KMS-11 (cell line): ENCODE results near the gene SMARCB1.
A peak's percentile ranks its signal among the peaks of the same experiment; 100 is the strongest.

Experiments
- H2AFZ ChIP-seq: fragments of 200-600 bp; sonication (generic); 2 replicates; pipeline ENCODE4 v1.6.1; 2016; ENCODE audit warnings: antibody characterized with exemption, mixed run types, low read depth
- H3K27ac ChIP-seq: fragments of 200-600 bp; sonication (generic); 2 replicates; pipeline ENCODE4 v1.6.1; 2016; ENCODE audit warnings: mild to moderate bottlenecking, mixed run types
- H3K27me3 ChIP-seq: fragments of 200-600 bp; sonication (generic); 2 replicates; pipeline ENCODE4 v1.6.1; 2017; ENCODE audit warnings: mild to moderate bottlenecking, low read depth, mixed run types, moderate library complexity; ENCODE audit not compliant: insufficient read depth
- H3K36me3 ChIP-seq: fragments of 200-600 bp; sonication (generic); 2 replicates; pipeline ENCODE4 v1.6.1; 2017; ENCODE audit warnings: mild to moderate bottlenecking, mixed run types; ENCODE audit not compliant: insufficient read depth
- H3K4me1 ChIP-seq: fragments of 200-600 bp; sonication (generic); 2 replicates; pipeline ENCODE4 v1.6.1; 2016; ENCODE audit warnings: mild to moderate bottlenecking, low read depth, mixed run types; ENCODE audit not compliant: poor library complexity, severe bottlenecking
- H3K4me2 ChIP-seq: fragments of 200-600 bp; sonication (generic); 2 replicates; pipeline ENCODE4 v1.7.0; 2016; ENCODE audit warnings: mild to moderate bottlenecking, mixed run types
- H3K4me3 ChIP-seq: fragments of 200-600 bp; sonication (generic); IDR thresholded peaks from 2 replicates; pipeline ENCODE4 v1.6.1; 2017; ENCODE audit warnings: low read depth, low read length, mixed read lengths; ENCODE audit not compliant: insufficient read depth
- H3K79me2 ChIP-seq: fragments of 200-600 bp; sonication (generic); 2 replicates; pipeline ENCODE4 v1.6.1; 2016; ENCODE audit warnings: low read depth, mixed run types; ENCODE audit not compliant: insufficient read depth
- H3K9ac ChIP-seq: fragments of 200-600 bp; sonication (generic); 2 replicates; pipeline ENCODE4 v1.6.1; 2016; ENCODE audit warnings: mild to moderate bottlenecking, mixed run types
- H4K20me1 ChIP-seq: fragments of 200-600 bp; sonication (generic); 2 replicates; pipeline ENCODE4 v1.6.1; 2016; ENCODE audit warnings: mild to moderate bottlenecking, mixed run types; ENCODE audit not compliant: insufficient read depth
- TF ChIP-seq, protein P1 (sequence below): fragments of 200-600 bp; sonication (generic); conservative IDR thresholded peaks from 2 replicates; pipeline ENCODE4 v1.6.1; 2017; ENCODE audit warnings: low read depth, mild to moderate bottlenecking, antibody characterized with exemption, low read length, moderate library complexity, mixed read lengths

The SMARCB1 gene

DNA sequence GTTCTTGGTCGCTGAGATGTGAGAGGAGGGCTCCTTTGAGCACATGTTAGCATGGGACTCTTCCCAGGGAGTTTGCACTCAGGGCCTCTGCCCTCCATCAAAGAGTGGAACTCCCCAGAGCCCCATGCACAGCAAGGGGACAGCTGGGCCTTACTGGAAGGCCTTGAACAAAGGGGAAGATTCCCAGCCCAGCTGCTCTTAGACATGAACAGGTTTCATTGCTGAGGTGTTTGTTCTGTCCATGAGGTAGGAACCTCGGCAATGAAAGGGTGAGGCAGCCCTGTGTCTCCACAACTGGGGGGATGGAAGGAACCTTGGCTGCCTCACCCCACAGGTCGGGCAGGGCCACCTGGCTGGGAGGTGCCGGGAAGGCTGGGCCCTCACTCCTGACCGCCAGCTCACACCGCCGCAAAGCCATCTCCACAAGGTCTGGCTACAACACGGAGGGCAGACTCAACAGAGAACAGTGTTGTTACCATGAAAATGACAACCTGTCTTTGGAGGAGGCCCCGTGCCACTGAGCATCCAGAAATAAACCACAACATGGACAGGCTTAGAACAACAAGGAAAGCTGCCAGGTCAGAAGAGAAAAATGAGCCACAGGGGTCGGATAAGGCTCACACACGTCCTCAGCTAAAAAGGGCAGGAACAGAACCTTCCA, 48.8 kb downstream of the SMARCB1 start:
- Histone ChIP-seq H3K9ac (peak overlapping the region; percentile 85; the same call in 1 of the 2 replicates), H3K79me2 (peaks cover 29% of the 10 kb centered on the region)

DNA sequence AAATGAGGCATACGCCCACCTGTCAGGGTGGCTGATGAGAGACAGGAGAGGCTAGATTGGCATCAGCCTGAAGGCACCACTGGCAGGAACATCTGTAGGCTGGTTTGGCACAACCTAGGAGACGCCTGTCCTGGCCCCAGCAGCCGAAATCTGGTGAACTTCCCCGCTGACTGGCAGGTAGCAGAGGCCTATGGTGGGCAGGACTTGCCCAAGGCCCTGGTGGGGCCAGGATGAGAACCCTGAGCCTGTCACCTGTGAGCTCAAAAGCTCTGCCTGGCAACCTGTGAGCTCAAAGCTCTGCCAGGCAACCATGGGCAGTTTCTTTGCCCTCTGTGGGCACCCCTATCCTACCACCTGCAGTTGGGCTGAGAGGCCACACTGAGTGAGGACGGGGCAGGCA, 49.5 kb downstream of the SMARCB1 start:
- no peaks in the 10 kb centered on the region for H3K36me3 ChIP-seq
- H3K9ac ChIP-seq = peak overlapping the region; percentile 85; the same call in 1 of the 2 replicates
- H3K4me1 ChIP-seq = peaks cover 41% of the 10 kb centered on the region
- H3K4me3 ChIP-seq = no peak overlapping the region
- H4K20me1 ChIP-seq = no peaks in the 10 kb centered on the region
- no peaks in the 10 kb centered on the region for H3K27me3 ChIP-seq
- TF ChIP-seq, protein P1, sequence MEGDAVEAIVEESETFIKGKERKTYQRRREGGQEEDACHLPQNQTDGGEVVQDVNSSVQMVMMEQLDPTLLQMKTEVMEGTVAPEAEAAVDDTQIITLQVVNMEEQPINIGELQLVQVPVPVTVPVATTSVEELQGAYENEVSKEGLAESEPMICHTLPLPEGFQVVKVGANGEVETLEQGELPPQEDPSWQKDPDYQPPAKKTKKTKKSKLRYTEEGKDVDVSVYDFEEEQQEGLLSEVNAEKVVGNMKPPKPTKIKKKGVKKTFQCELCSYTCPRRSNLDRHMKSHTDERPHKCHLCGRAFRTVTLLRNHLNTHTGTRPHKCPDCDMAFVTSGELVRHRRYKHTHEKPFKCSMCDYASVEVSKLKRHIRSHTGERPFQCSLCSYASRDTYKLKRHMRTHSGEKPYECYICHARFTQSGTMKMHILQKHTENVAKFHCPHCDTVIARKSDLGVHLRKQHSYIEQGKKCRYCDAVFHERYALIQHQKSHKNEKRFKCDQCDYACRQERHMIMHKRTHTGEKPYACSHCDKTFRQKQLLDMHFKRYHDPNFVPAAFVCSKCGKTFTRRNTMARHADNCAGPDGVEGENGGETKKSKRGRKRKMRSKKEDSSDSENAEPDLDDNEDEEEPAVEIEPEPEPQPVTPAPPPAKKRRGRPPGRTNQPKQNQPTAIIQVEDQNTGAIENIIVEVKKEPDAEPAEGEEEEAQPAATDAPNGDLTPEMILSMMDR = no peak
- H3K79me2 ChIP-seq = peaks cover 29% of the 10 kb centered on the region
- H3K4me2 ChIP-seq = peak overlapping the region; percentile 76
- no peak overlapping the region for H2AFZ ChIP-seq
- peak overlapping the region; percentile 73; the same call in 1 of the 2 replicates for H3K27ac ChIP-seq

More for the DNA sequence above, 48.8 kb downstream of the SMARCB1 start:
- Histone ChIP-seq H2AFZ (no peak overlapping the region), H3K4me2 (peak overlapping the region; percentile 76), H4K20me1 (no peaks in the 10 kb centered on the region), H3K4me1 (peaks cover 35% of the 10 kb centered on the region), H3K27ac (peak overlapping the region; percentile 73), H3K4me3 (no peak overlapping the region), H3K27me3 (no peaks in the 10 kb centered on the region), H3K36me3 (no peaks in the 10 kb centered on the region)
- TF ChIP-seq, protein P1 = no peak

DNA sequence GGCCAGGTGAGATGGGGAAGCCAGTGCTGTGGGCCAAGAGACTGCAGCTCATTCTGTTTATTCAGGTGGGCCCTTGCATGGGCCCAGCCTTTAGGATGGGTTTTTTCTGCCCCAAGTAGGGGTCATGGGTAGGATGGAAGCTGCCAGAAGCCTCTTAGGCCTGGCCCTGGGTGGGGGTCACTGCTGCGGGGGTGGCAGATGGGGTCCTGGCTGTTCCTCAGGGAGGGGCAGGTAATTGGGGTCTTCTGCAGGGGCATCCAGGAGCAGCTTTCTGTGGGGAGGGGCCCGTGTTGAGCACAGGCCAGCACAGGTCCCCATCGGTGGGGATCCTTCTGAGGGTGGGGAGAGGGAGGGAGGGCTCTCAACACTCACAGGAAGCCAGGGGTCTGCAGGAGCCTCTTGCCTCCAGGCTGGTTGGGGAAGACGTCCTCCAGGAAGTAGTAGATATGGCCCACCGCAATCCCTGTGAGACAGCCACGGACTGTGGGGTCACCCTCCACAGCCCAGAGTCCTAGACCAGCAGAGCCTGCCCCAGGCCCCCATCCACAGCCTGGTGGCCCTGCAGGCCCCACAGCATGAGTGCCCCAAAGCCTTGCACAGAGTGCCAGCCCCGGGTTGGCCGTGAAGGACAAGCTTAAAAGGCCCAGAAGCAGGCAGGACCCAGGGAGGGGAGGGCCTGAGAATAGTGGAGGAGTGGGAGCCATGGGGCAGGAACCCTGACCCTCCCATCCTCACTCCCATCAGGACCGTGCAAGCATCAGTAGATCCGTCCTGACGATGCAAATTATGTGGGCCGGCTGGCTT, 50.1 kb downstream of the SMARCB1 start:
- Histone ChIP-seq H3K36me3 (no peaks in the 10 kb centered on the region), H4K20me1 (no peaks in the 10 kb centered on the region), H3K4me1 (peaks cover 47% of the 10 kb centered on the region), H2AFZ (no peak overlapping the region), H3K27ac (peak overlapping the region; percentile 73), H3K79me2 (peaks cover 29% of the 10 kb centered on the region), H3K9ac (peak overlapping the region; percentile 85; the same call in 1 of the 2 replicates), H3K4me2 (peak overlapping the region; percentile 76), H3K27me3 (no peaks in the 10 kb centered on the region), H3K4me3 (no peak overlapping the region)
- TF ChIP-seq, protein P1 = no peak

DNA sequence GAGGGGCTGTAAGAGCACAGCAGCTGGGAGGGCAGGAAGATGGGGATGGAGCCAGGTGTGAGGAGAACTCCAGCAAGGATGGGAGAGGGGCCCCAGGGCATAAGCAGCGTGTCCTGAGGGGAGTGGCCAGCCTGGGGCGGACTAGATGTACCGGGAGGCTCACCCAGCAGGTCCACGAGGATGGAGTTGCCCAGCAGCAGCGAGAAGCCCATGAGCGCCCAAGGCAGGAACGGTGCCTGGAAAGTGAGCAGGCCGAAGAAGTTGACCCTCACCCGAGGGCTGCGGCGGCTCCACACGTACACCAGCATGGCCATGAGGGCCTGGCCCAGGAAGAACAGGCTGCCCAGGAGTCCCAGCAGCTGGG, 50.7 kb downstream of the SMARCB1 start:
- H3K4me2 ChIP-seq = peak overlapping the region; percentile 76
- peak overlapping the region; percentile 85; the same call in 1 of the 2 replicates for H3K9ac ChIP-seq
- no peaks in the 10 kb centered on the region for H4K20me1 ChIP-seq
- TF ChIP-seq, protein P1 = no peak
- H2AFZ ChIP-seq = no peak overlapping the region
- no peaks in the 10 kb centered on the region for H3K36me3 ChIP-seq
- peaks cover 53% of the 10 kb centered on the region for H3K4me1 ChIP-seq
- no peak overlapping the region for H3K4me3 ChIP-seq
- H3K27me3 ChIP-seq = no peaks in the 10 kb centered on the region
- H3K27ac ChIP-seq = peak overlapping the region; percentile 73
- peaks cover 29% of the 10 kb centered on the region for H3K79me2 ChIP-seq
